ENCODE measurements around the gene GRIK2.

DNA sequence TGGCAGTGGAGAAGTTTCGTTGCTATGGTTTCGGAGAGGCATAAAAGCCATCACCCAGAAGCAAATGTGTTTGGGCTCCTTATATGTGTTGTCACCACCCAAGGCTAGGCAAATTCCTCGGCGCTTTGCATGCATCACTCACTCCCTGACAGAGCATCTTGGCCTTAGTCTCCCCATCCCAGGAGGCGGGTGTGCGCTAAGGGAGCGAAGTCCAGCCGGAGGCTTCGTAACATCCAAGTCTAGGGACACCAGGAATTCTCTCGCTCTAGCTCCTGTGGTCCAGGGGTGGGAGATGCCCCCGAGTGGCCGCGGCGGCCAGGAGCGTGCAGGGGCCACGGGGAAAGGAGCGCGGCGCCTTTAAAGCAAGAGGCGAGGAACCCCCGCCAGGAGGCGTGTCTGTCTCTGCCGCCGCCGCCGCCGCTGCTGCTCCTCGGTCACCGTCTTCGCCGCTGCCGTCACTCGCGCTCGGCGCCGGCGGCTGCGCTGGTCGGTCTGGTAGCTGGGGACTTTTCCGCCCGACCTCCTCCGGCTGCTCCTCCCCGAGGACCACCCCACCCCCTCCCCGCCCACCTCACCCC, at the start of gene GRIK2:
- TF ChIP-seq, protein P1, sequence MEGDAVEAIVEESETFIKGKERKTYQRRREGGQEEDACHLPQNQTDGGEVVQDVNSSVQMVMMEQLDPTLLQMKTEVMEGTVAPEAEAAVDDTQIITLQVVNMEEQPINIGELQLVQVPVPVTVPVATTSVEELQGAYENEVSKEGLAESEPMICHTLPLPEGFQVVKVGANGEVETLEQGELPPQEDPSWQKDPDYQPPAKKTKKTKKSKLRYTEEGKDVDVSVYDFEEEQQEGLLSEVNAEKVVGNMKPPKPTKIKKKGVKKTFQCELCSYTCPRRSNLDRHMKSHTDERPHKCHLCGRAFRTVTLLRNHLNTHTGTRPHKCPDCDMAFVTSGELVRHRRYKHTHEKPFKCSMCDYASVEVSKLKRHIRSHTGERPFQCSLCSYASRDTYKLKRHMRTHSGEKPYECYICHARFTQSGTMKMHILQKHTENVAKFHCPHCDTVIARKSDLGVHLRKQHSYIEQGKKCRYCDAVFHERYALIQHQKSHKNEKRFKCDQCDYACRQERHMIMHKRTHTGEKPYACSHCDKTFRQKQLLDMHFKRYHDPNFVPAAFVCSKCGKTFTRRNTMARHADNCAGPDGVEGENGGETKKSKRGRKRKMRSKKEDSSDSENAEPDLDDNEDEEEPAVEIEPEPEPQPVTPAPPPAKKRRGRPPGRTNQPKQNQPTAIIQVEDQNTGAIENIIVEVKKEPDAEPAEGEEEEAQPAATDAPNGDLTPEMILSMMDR (IDR thresholded peaks at IDR 0.05) = peak in 1 of 4 experiments; percentile 8
- no peak for TF ChIP-seq POLR2AphosphoS5 (IDR thresholded peaks at IDR 0.05)
